Measurements from ENCODE around the gene ZNF536.

ZNF536 gene

DNA sequence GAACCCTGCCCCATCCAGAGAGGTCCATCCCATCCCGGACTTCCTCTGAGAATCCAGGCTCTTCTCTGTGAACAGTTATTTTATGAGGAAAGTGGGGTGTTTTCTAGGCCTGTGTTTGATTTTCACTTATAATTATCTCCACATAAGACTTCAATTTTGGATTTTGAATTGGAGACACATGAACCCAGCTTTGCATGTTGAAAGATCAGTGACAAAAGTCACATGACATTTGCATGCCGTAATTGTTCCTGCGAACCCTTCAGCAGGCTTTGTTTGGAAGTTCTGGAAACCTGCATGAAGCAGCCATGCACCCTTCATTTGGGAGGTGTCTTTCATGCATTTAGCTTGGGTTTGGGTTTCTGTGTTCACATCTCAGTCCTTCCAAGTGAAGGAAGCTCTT lies 44.9 kb upstream of the ZNF536 start:
- no peak for DNase-seq (ENCODE audit: low read depth)
- no peak overlapping the region for H3K4me3 ChIP-seq (ENCODE audit: low read depth, low read length)
- TF ChIP-seq, protein P1, sequence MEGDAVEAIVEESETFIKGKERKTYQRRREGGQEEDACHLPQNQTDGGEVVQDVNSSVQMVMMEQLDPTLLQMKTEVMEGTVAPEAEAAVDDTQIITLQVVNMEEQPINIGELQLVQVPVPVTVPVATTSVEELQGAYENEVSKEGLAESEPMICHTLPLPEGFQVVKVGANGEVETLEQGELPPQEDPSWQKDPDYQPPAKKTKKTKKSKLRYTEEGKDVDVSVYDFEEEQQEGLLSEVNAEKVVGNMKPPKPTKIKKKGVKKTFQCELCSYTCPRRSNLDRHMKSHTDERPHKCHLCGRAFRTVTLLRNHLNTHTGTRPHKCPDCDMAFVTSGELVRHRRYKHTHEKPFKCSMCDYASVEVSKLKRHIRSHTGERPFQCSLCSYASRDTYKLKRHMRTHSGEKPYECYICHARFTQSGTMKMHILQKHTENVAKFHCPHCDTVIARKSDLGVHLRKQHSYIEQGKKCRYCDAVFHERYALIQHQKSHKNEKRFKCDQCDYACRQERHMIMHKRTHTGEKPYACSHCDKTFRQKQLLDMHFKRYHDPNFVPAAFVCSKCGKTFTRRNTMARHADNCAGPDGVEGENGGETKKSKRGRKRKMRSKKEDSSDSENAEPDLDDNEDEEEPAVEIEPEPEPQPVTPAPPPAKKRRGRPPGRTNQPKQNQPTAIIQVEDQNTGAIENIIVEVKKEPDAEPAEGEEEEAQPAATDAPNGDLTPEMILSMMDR (IDR thresholded peaks at IDR 0.05; ENCODE audit: low read depth, low read length, missing control alignments), result no peak

GRCh38 chr19:30328096-30328495 lies 44.1 kb upstream of the ZNF536 start:
- H3K4me3 ChIP-seq (ENCODE audit: low read depth, low read length), result no peak overlapping the region
- no peak for DNase-seq (ENCODE audit: low read depth)
- TF ChIP-seq, protein P1 (IDR thresholded peaks at IDR 0.05; ENCODE audit: low read depth, low read length, missing control alignments), result no peak

DNA sequence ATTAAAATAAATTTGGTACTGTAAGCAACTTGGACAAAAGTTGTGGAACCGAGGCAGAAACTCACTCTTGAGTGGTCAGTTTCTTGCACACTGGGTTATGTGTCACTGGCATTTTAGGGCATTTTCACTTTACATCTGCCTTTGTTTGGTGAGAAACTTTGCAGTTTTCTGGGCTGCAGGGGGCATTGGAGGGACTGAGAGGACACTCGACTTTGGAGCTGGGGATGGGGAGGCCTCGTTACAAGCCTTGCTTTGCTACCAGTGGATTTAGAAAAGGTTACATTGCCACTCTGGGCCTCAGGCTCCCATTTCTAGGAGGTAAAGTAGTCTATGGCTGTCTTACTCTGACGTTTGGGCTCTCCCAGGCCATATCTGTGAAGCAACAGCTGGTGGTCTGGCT lies 41.9 kb upstream of the ZNF536 start:
- DNase-seq (ENCODE audit: low read depth), result no peak
- TF ChIP-seq, protein P1 (IDR thresholded peaks at IDR 0.05; ENCODE audit: low read depth, low read length, missing control alignments), result no peak

GRCh38 chr19:30332445-30333234 lies 39.5 kb upstream of the ZNF536 start:
- DNase-seq (ENCODE audit: low read depth), result no peak
- TF ChIP-seq, protein P1 (IDR thresholded peaks at IDR 0.05; ENCODE audit: low read depth, low read length, missing control alignments), result no peak
- H3K4me3 ChIP-seq (ENCODE audit: low read depth, low read length), result no peak overlapping the region

More for the DNA sequence above, 41.9 kb upstream of the ZNF536 start:
- no peak overlapping the region for H3K4me3 ChIP-seq (ENCODE audit: low read depth, low read length)

- no peak overlapping the region for H3K4me3 ChIP-seq (ENCODE audit: low read depth, low read length)
- TF ChIP-seq, protein P1 (IDR thresholded peaks at IDR 0.05; ENCODE audit: low read depth, low read length, missing control alignments), result no peak
- no peak for DNase-seq (ENCODE audit: low read depth)
These were observed 38.7 kb upstream of the ZNF536 start for GRCh38 chr19:30333291-30334065.

- DNase-seq (ENCODE audit: low read depth), result no peak
- TF ChIP-seq, protein P1 (IDR thresholded peaks at IDR 0.05; ENCODE audit: low read depth, low read length, missing control alignments), result no peak
- H3K4me3 ChIP-seq (ENCODE audit: low read depth, low read length), result no peak overlapping the region
These were observed 37.3 kb upstream of the ZNF536 start for GRCh38 chr19:30334841-30335240.

All from GM12864 (cell line).